Measurements from ENCODE around the gene ZNF665.
"Not testable (repeated sequence)": the region's sequence is repeated elsewhere in the genome, so short reads cannot be mapped to it uniquely, and the experiment has no call there.

The ZNF665 gene

DNA sequence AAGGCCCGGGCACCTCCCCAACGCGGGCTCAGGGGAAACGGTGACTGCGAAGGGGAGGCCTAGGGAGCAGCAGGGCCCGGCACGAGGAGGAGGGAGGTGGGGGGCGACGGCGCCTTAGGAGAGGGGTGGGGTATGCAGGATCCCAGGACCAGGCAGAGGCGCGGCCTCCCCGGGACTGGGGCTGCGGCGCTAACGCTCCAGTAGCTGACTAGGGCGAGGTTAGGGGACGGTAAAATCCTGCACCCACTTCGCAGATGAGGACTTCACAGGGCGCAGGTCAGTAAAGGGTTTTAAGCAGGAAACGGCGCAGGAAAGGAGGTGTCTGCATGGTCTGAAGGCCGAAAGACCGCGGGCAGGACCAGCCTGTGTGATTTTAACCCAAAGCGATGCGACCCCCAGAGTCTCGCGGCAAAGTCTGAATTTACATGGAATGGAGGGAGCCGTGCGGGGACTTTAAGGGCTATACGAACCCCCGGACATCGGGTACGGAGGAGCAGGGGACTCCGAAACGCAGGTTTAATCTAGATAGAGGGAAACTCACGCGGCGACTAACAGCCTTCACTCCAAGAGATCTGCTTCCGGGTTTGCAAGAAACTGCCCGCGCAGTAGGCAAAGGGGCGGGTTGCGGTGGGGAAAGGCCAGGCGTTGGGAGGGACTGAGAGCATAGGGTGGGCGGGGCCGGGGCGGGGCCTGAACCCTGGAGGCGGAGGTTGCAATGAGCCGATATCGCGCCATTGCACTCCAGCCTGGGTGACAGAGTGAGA, at the start of gene ZNF665:
Gene ZNF665 (minus strand): TSS at position 588 of the 764 bp plus-strand sequence. CDS start 10,460 bp downstream, outside the sequence.
- H3K27me3 ChIP-seq (ENCODE audit: control insufficient read depth in 1 of 2, insufficient read depth in 2 of 2, low read length in 2 of 2): no peaks in the 10 kb centered on the region
- no peak within 1 kb of the TSS for H3K27ac ChIP-seq (ENCODE audit: low read depth, low read length)
- no peaks in the 10 kb centered on the region for H3K36me3 ChIP-seq (ENCODE audit: control insufficient read depth in 1 of 2, insufficient read depth in 2 of 2, low read length in 2 of 2)
- H3K4me1 ChIP-seq (ENCODE audit: control insufficient read depth in 1 of 2, insufficient read depth in 2 of 2, low read length in 2 of 2): peaks cover 0 to 13% of the 10 kb centered on the region in 2 donors
- peaks cover 6 to 13% of the 10 kb centered on the region in 2 donors for H3K9me3 ChIP-seq (ENCODE audit: control insufficient read depth in 1 of 2, low read length in 2 of 2)
- H3K9ac ChIP-seq (ENCODE audit: low read depth in 1 of 2, low read length in 2 of 2): peak within 1 kb of the TSS; percentile 80 to 83
- peak within 1 kb of the TSS; percentile 86 to 91 for H3K4me3 ChIP-seq (ENCODE audit: low read depth in 1 of 2, low read length in 2 of 2)

DNA sequence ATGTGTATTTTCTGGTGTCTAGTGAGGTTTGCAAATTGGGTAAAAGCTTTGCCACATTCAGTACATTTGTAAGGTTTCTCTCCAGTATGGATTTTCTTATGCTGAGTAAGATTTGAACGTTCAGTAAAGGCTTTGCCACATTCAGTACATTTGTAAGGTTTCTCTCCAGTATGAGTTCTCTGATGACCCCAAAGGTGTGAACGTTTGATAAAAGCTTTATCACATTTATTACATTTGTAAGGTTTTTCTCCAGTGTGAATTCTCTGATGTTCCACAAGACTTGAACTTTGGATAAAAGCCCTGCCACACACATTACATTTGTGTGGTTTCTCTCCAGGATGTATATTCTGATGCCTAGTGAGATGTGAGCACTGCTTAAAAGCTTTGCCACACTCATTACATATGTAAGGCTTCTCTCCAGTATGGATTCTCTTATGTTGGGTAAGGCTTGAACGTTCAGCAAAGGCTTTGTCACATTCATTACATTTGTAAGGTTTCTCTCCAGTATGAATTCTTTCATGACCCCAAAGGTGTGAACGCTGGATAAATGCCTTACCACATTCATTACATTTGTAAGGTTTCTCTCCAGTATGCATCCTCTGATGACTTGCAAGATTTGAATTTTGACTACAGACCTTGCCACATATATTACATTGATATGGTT, 44.1 kb upstream of the ZNF665 start:
- Histone ChIP-seq H3K9me3 (ENCODE audit: control insufficient read depth in 1 of 2, low read length in 2 of 2) (peaks cover 80 to 82% of the 10 kb centered on the region in 2 donors), H3K36me3 (ENCODE audit: control insufficient read depth in 1 of 2, insufficient read depth in 2 of 2, low read length in 2 of 2) (peaks cover 14 to 17% of the 10 kb centered on the region in 2 donors), H3K4me3 (ENCODE audit: low read depth in 1 of 2, low read length in 2 of 2) (no peak overlapping the region), H3K27ac (ENCODE audit: low read depth, low read length) (no peak overlapping the region), H3K27me3 (ENCODE audit: control insufficient read depth in 1 of 2, insufficient read depth in 2 of 2, low read length in 2 of 2) (no peaks in the 10 kb centered on the region), H3K4me1 (ENCODE audit: control insufficient read depth in 1 of 2, insufficient read depth in 2 of 2, low read length in 2 of 2) (no peaks in the 10 kb centered on the region), H3K9ac (ENCODE audit: low read depth in 1 of 2, low read length in 2 of 2) (no peak overlapping the region)

DNA sequence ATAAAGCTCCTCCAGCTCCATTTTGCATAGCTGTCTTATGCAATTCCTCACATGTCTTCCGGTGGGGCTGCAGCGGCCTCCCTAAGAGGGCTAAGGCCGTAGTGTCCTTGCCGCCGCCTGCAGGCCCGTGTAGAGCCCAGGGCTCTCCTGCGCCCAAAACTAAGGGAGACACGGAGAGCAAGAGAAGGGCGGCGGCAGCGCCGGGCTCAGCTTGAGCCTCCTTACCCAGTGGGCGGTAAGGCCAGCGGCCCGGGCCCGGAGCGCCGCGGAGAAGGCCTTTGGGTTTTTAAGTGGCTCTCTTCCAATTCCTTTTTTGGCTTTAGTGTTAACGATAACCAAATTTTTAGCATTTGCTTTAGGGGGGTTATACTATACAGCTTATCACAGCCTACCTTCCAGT, 31.4 kb upstream of the ZNF665 start:
- Histone ChIP-seq H3K4me1 (ENCODE audit: control insufficient read depth in 1 of 2, insufficient read depth in 2 of 2, low read length in 2 of 2) (no peaks in the 10 kb centered on the region), H3K27me3 (ENCODE audit: control insufficient read depth in 1 of 2, insufficient read depth in 2 of 2, low read length in 2 of 2) (no peaks in the 10 kb centered on the region), H3K36me3 (ENCODE audit: control insufficient read depth in 1 of 2, insufficient read depth in 2 of 2, low read length in 2 of 2) (no peaks in the 10 kb centered on the region), H3K4me3 (ENCODE audit: low read depth in 1 of 2, low read length in 2 of 2) (no peak overlapping the region), H3K9ac (ENCODE audit: low read depth in 1 of 2, low read length in 2 of 2) (no peak overlapping the region), H3K27ac (ENCODE audit: low read depth, low read length) (no peak overlapping the region), H3K9me3 (ENCODE audit: control insufficient read depth in 1 of 2, low read length in 2 of 2) (peaks cover 36 to 49% of the 10 kb centered on the region in 2 donors)

DNA sequence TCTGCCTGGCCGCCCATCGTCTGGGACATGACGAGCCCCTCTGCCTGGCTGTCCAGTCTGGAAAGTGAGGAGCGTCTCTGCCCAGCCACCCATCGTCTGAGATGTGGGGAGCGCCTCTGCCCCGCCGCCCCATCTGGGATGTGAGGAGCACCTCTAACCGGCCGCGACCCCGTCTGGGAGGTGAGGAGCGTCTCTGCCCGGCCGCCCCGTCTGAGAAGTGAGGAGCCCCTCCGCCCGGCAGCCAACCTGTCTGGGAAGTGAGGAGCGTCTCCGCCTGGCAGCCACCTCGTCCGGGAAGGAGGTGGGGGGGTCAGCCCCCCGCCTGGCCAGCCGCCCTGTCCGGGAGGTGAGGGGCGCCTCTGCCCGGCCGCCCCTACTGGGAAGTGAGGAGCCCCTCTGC, 29.6 kb upstream of the ZNF665 start:
- peaks cover 38 to 58% of the 10 kb centered on the region in 2 donors for H3K9me3 ChIP-seq (ENCODE audit: control insufficient read depth in 1 of 2, low read length in 2 of 2)
- not testable (repeated sequence) for H3K9ac ChIP-seq (ENCODE audit: low read depth in 1 of 2, low read length in 2 of 2); H3K27ac ChIP-seq (ENCODE audit: low read depth, low read length); H3K4me1 ChIP-seq (ENCODE audit: control insufficient read depth in 1 of 2, insufficient read depth in 2 of 2, low read length in 2 of 2); H3K4me3 ChIP-seq (ENCODE audit: low read depth in 1 of 2, low read length in 2 of 2); H3K27me3 ChIP-seq (ENCODE audit: control insufficient read depth in 1 of 2, insufficient read depth in 2 of 2, low read length in 2 of 2); H3K36me3 ChIP-seq (ENCODE audit: control insufficient read depth in 1 of 2, insufficient read depth in 2 of 2, low read length in 2 of 2)

DNA sequence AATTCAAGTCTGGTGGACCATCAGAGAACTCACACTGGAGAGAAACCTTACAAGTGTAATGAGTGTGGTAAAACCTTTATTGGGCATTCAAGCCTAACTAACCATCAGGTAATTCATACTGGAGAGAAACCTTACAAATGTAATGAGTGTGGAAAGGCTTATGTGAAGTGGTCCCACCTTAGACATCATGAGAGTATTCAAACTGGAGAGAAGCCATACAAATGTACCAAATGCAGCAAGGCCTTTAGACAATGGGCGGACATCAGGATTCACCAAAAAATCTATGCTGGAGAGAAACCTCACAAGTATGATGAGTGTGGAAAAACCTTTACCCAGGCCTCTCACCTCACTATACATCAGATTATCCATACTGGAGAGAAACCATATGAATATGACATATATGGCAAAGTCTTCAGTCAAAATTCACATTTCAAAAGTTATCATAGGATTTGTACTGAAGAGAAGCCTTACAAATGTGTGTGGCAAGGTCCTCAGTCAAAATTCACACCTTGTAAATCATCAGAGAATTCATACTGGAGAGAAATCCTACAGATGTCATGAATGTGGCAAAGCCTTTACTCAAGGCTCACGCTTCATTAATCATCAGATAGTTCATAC, 19.7 kb upstream of the ZNF665 start:
- peak overlapping the region; percentile 17 to 18 for H3K4me3 ChIP-seq (ENCODE audit: low read depth in 1 of 2, low read length in 2 of 2)

GRCh38 chr19:53211554-53211953, 18.4 kb upstream of the ZNF665 start:
- H3K36me3 ChIP-seq (ENCODE audit: control insufficient read depth in 1 of 2, insufficient read depth in 2 of 2, low read length in 2 of 2): peaks cover 13 to 17% of the 10 kb centered on the region in 2 donors
- not testable (repeated sequence) for H3K9ac ChIP-seq (ENCODE audit: low read depth in 1 of 2, low read length in 2 of 2); H3K4me1 ChIP-seq (ENCODE audit: control insufficient read depth in 1 of 2, insufficient read depth in 2 of 2, low read length in 2 of 2); H3K27me3 ChIP-seq (ENCODE audit: control insufficient read depth in 1 of 2, insufficient read depth in 2 of 2, low read length in 2 of 2); H3K27ac ChIP-seq (ENCODE audit: low read depth, low read length)
- peaks cover 73 to 74% of the 10 kb centered on the region in 2 donors for H3K9me3 ChIP-seq (ENCODE audit: control insufficient read depth in 1 of 2, low read length in 2 of 2)
- H3K4me3 ChIP-seq (ENCODE audit: low read depth in 1 of 2, low read length in 2 of 2): peak overlapping the region; percentile 33 to 52

More for the DNA sequence above, 19.7 kb upstream of the ZNF665 start:
- Histone ChIP-seq H3K27me3 (ENCODE audit: control insufficient read depth in 1 of 2, insufficient read depth in 2 of 2, low read length in 2 of 2) (no peaks in the 10 kb centered on the region), H3K36me3 (ENCODE audit: control insufficient read depth in 1 of 2, insufficient read depth in 2 of 2, low read length in 2 of 2) (peaks cover 13 to 17% of the 10 kb centered on the region in 2 donors), H3K9ac (ENCODE audit: low read depth in 1 of 2, low read length in 2 of 2) (no peak overlapping the region), H3K27ac (ENCODE audit: low read depth, low read length) (no peak overlapping the region), H3K9me3 (ENCODE audit: control insufficient read depth in 1 of 2, low read length in 2 of 2) (peaks cover 75 to 82% of the 10 kb centered on the region in 2 donors), H3K4me1 (ENCODE audit: control insufficient read depth in 1 of 2, insufficient read depth in 2 of 2, low read length in 2 of 2) (no peaks in the 10 kb centered on the region)

DNA sequence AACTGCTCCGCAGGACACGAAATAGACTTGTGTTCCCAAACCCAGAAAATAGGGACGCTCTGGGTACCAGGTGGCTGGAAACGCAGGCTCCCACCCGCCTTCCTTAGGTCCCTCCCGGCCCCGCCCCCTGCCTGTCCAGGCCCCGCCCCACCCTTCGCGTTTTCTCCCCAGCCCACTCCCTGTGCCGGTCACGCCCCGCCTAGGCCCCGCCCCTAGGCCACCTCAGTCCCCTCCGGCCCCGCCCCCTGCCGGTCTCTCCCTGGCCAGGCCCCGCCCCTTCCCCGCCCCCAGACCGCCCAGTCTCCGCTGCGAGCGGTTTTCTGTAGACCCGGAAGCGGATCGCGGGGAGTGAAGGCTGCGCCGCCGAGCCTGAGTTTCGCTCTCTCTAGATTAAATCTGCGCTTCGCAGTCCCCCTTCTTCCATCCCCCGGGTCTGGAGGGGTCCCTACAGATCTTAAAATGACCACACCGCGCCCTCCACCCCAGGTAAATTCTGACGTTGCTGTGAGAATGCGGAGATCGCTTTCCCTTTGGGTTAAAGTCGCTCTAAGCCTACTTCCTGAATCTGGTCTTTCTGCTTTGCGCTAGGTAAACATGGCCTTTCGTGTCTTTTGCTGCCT, 3.7 kb upstream of the ZNF665 start:
- Histone ChIP-seq H3K9me3 (ENCODE audit: control insufficient read depth in 1 of 2, low read length in 2 of 2) (peaks cover 23 to 31% of the 10 kb centered on the region in 2 donors), H3K4me1 (ENCODE audit: control insufficient read depth in 1 of 2, insufficient read depth in 2 of 2, low read length in 2 of 2) (peaks cover 0 to 13% of the 10 kb centered on the region in 2 donors), H3K27me3 (ENCODE audit: control insufficient read depth in 1 of 2, insufficient read depth in 2 of 2, low read length in 2 of 2) (no peaks in the 10 kb centered on the region), H3K36me3 (ENCODE audit: control insufficient read depth in 1 of 2, insufficient read depth in 2 of 2, low read length in 2 of 2) (peaks cover 10 to 13% of the 10 kb centered on the region in 2 donors), H3K9ac (ENCODE audit: low read depth in 1 of 2, low read length in 2 of 2) (peak overlapping the region; percentile 89 to 94), H3K27ac (ENCODE audit: low read depth, low read length) (peak overlapping the region; percentile 75), H3K4me3 (ENCODE audit: low read depth in 1 of 2, low read length in 2 of 2) (peak overlapping the region; percentile 98 to 99)

DNA sequence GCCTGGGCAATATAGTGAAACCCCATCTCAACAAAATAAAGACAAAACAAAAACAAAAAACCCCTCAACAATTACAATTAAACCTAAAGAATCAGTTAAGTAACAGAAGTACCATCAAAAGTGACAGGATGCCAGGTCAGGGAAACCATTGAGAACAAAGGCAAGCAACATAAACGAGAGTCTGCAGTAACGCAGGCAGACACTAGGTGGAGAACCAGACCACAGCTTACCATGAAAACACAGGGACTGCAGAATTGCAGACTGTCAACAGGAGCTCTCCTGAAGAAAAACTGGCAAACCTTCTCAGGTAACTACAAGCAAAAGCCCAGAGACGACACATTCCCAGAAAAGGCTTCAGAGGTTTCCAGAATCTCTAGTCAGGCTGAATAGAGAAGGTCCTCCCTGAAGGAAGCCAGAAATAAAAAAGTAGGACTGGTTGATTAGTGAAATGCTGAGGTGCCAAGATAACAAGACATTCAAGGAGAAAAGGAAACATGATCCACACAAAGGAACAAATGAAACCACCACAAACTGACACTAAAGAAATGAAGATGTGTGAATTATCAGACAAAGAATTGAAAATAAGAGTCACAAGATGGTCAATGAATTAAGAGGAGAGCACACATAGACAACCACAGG, 2.2 kb upstream of the ZNF665 start:
- H3K36me3 ChIP-seq (ENCODE audit: control insufficient read depth in 1 of 2, insufficient read depth in 2 of 2, low read length in 2 of 2): peaks cover 5 to 7% of the 10 kb centered on the region in 2 donors
- H3K9me3 ChIP-seq (ENCODE audit: control insufficient read depth in 1 of 2, low read length in 2 of 2): peaks cover 15 to 25% of the 10 kb centered on the region in 2 donors
- no peaks in the 10 kb centered on the region for H3K27me3 ChIP-seq (ENCODE audit: control insufficient read depth in 1 of 2, insufficient read depth in 2 of 2, low read length in 2 of 2)
- no peak overlapping the region for H3K27ac ChIP-seq (ENCODE audit: low read depth, low read length)
- no peak overlapping the region for H3K4me3 ChIP-seq (ENCODE audit: low read depth in 1 of 2, low read length in 2 of 2)
- no peak overlapping the region for H3K9ac ChIP-seq (ENCODE audit: low read depth in 1 of 2, low read length in 2 of 2)
- peaks cover 0 to 13% of the 10 kb centered on the region in 2 donors for H3K4me1 ChIP-seq (ENCODE audit: control insufficient read depth in 1 of 2, insufficient read depth in 2 of 2, low read length in 2 of 2)

DNA sequence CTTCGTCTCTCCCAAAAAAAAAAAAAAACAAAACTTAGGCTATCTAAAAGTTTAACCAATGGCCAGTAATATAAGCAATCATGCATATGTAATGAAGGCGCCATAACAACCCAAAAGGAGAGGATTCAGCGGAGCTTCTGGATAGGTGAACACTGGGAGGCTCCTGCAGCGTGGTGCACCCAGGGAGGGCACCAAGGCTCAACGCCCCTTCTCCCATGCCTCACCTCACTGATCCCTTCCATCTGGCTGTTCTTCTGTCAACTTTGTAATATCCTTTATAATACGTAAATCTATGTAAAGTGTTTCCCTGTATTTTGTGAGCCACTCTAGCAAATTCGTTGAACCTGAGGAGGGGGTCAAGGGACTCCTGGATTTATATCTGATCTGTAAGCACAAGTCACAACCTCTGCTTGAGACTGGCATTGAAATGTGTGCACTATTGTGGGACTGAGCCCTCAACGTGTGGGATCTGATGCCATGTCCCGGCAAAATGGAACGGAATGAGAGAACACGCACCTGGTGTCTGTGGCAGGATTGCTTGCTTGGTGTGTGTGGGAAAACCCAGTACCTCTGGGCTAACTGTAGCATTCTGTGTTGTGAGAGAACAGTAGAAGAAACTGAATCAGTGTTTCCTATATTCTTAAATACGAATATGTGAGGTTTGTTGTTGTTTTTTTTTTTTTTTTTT, 521 bp upstream of the ZNF665 start:
- Histone ChIP-seq H3K9me3 (ENCODE audit: control insufficient read depth in 1 of 2, low read length in 2 of 2) (peaks cover 8 to 13% of the 10 kb centered on the region in 2 donors), H3K27ac (ENCODE audit: low read depth, low read length) (no peak overlapping the region), H3K27me3 (ENCODE audit: control insufficient read depth in 1 of 2, insufficient read depth in 2 of 2, low read length in 2 of 2) (no peaks in the 10 kb centered on the region), H3K4me3 (ENCODE audit: low read depth in 1 of 2, low read length in 2 of 2) (peak overlapping the region; percentile 58 to 68), H3K4me1 (ENCODE audit: control insufficient read depth in 1 of 2, insufficient read depth in 2 of 2, low read length in 2 of 2) (peaks cover 0 to 13% of the 10 kb centered on the region in 2 donors), H3K36me3 (ENCODE audit: control insufficient read depth in 1 of 2, insufficient read depth in 2 of 2, low read length in 2 of 2) (peaks cover 0 to under 1% of the 10 kb centered on the region in 2 donors), H3K9ac (ENCODE audit: low read depth in 1 of 2, low read length in 2 of 2) (no peak overlapping the region)
